T-cell (primary cell): ENCODE data around the gene COL13A1. TPM values are rescaled to one million over a fixed set of nuclear protein-coding genes. Genes with fewer than 3 reads are reported as not detected.

Source experiments
- ATAC-seq, 4 experiments: fragments of 200-7000 bp in 3 of 4; fragments of 150-1000 bp in 1 of 4; cut with Tn5 transposase; replicated peaks in 1 of 4; 1 replicate in 3 of 4; 2 replicates in 1 of 4; pipeline ENCODE4 v1.10.0; 2021; ENCODE audit warnings: moderate library complexity in 3 of 4, mild to moderate bottlenecking in 2 of 4, moderate number of reproducible peaks in 1 of 4
- CTCF ChIA-PET, 2 donors: fragments of 300-600 bp; sonication (Branson Sonifier 250); formaldehyde crosslinking; loops; one replicate each; lab custom pipeline; 2022; ENCODE audit warnings: antibody characterized with exemption in 2 of 2; lab: Charles Lee
- POLR2A ChIA-PET, 2 donors: fragments of 300-600 bp; sonication (Branson Sonifier 250); formaldehyde crosslinking; loops; one replicate each; lab custom pipeline; 2022; ENCODE audit warnings: antibody characterized with exemption in 2 of 2; lab: Charles Lee
- DNase-seq, 35 experiments: peaks; one replicate each; pipeline versions ENCODE4 v3.0.0 to v3.0.0-alpha.2; 2013 to 2023
- H3K27ac ChIP-seq: one replicate; pipeline ENCODE4 v1.5.1; 2013; ENCODE audit warnings: low read length
- H3K27me3 ChIP-seq, 2 experiments: replicated peaks in 1 of 2; 1 replicate in 1 of 2; 2 replicates in 1 of 2; pipeline versions ENCODE4 v1.6.1 to v1.7.0; 2013; ENCODE audit warnings: low read length in 1 of 2, mixed read lengths in 1 of 2; ENCODE audit not compliant: control insufficient read depth in 2 of 2, insufficient read depth in 2 of 2; ENCODE audit errors: extremely low read depth in 1 of 2
- H3K36me3 ChIP-seq, 2 donors: 1 replicate in 1 of 2; 2 replicates in 1 of 2; pipeline versions ENCODE4 v1.6.1 to v1.7.0; 2013; ENCODE audit warnings: low read length in 1 of 2; ENCODE audit not compliant: control insufficient read depth in 2 of 2, insufficient read depth in 1 of 2; ENCODE audit errors: extremely low read depth in 1 of 2
- H3K4me1 ChIP-seq, 2 experiments: 1 replicate in 1 of 2; 2 replicates in 1 of 2; pipeline versions ENCODE4 v1.6.1 to v1.7.0; 2013; ENCODE audit warnings: low read length in 2 of 2, mixed read lengths in 1 of 2; ENCODE audit not compliant: insufficient read depth in 2 of 2, control insufficient read depth in 1 of 2; ENCODE audit errors: extremely low read depth in 1 of 2
- H3K4me3 ChIP-seq, 2 donors: 1 replicate in 1 of 2; 2 replicates in 1 of 2; pipeline versions ENCODE4 v1.5.1 to v1.7.0; 2013; ENCODE audit warnings: mild to moderate bottlenecking in 2 of 2, low read length in 1 of 2, moderate library complexity in 1 of 2; ENCODE audit not compliant: control insufficient read depth in 1 of 2; ENCODE audit errors: extremely low read depth in 1 of 2
- H3K9me3 ChIP-seq: 2 replicates; pipeline ENCODE4 v1.7.0; 2013
- H3K27ac Mint-ChIP-seq, 2 donors: one replicate each; pipeline ENCODE4 v1.8.0; 2020 to 2021; ENCODE audit warnings: mild to moderate bottlenecking in 2 of 2, mixed read lengths in 2 of 2
- H3K27me3 Mint-ChIP-seq, 2 donors: one replicate each; pipeline ENCODE4 v1.8.0; 2021 to 2022; ENCODE audit warnings: mixed read lengths in 2 of 2
- H3K36me3 Mint-ChIP-seq: one replicate; pipeline ENCODE4 v1.8.0; 2021; ENCODE audit warnings: mixed read lengths
- H3K4me1 Mint-ChIP-seq, 3 donors: one replicate each; pipeline ENCODE4 v1.8.0; 2020 to 2022; ENCODE audit warnings: mixed read lengths in 3 of 3, mild to moderate bottlenecking in 1 of 3
- H3K4me3 Mint-ChIP-seq, 3 donors: one replicate each; pipeline ENCODE4 v1.8.0; 2020 to 2022; ENCODE audit warnings: mild to moderate bottlenecking in 3 of 3, mixed read lengths in 3 of 3, moderate library complexity in 3 of 3
- H3K9me3 Mint-ChIP-seq, 3 donors: one replicate each; pipeline ENCODE4 v1.8.0; 2020 to 2022; ENCODE audit warnings: mixed read lengths in 3 of 3
- WGBS: methylation state at CpG from one replicate; pipeline ENCODE4 v1.1.5; 2013; ENCODE audit warnings: missing lambda C conversion rate; ENCODE audit not compliant: insufficient coverage; 5-methylcytosine and 5-hydroxymethylcytosine counted together
- total RNA-seq, 35 experiments: library from RNA in 6 of 35; stranded (reverse) in 6 of 35; fragments of 120-200 nt in 1 of 35; gene quantifications; one replicate each; pipeline versions ENCODE4 v1.2.1 to v1.2.4 and lab custom pipeline; 2013 to 2026

The COL13A1 gene
- total RNA-seq, 5 donors from 2014 or later (not counting 1 experiment from before 2014, with no cell fraction given) = 0.09 TPM; not detected in 4

DNA sequence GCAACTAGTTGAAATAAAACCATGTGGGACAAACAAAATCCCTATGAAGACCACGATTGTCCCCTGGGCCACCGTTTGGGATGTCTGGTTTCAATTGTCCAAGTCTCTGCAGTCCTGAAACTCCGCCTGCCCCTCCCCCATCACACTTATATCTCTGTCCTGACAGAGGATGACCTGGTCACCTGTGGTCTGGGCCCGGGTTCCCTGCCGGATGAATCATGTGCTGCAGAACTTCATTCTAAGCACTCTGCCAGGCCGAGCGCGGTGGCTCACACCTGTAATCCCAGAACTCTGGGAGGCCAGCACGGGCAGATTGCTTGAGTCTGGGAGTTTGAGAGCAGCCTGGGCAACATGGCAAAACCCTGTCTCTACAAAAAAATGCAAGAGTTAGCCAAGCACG, 91.1 kb downstream of the COL13A1 start:
- Mint-ChIP-seq H3K36me3 (no peaks in the 10 kb centered on the region), H3K27me3 (peaks cover 0 to 2% of the 10 kb centered on the region in 2 donors), H3K27ac (no peak overlapping the region), H3K9me3 (no peaks in the 10 kb centered on the region), H3K4me1 (no peaks in the 10 kb centered on the region), H3K4me3 (no peak overlapping the region)
- Histone ChIP-seq H3K27me3 (peaks cover 0 to 16% of the 10 kb centered on the region in 2 experiments), H3K4me1 (no peaks in the 10 kb centered on the region), H3K4me3 (no peak overlapping the region), H3K27ac (no peak overlapping the region), H3K36me3 (no peaks in the 10 kb centered on the region), H3K9me3 (no peaks in the 10 kb centered on the region)
- DNase-seq = no peak
- no peak for ATAC-seq
- ChIA-PET POLR2A (no interaction called here), CTCF (no interaction called here)
- WGBS = 74% methylated on average over 9 of the region's 10 CpGs

DNA sequence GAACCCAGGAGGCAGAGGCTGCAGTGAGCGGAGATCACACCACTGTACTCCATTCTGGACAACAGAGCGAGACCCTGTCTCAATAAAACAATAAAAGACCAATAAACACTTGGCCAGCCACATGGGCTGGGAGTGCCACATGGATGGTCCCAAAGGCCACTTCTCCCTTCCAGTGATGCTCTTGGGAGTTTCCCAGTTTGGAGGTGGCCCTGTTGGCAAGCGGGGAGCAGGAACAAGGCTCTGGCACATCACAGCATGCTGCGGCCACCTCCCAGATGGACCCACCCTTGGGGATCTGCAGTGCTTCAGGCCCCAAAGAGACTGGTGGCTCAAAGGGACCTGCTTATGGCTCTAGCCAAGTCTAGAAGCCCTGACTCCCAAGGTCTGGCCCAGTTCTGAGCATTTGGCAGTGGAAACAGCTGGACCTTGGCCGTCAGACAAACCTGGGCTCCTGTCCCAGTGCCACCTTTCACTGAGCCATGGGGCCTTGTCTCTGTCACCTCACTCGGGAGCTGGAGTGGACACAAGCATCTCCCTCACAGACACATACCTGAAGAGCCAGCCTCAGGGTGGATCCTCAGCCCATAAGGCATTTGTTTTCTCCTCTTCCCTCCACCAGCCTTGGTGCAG, 91.7 kb downstream of the COL13A1 start:
- no peak overlapping the region for H3K4me3 Mint-ChIP-seq
- no peak for ATAC-seq
- 63% methylated on average over 5 of the region's 6 CpGs for WGBS
- no peaks in the 10 kb centered on the region for H3K9me3 Mint-ChIP-seq
- ChIA-PET POLR2A (no interaction called here), CTCF (no interaction called here)
- H3K27me3 Mint-ChIP-seq = peaks cover 0 to 2% of the 10 kb centered on the region in 2 donors
- Histone ChIP-seq H3K4me1 (no peaks in the 10 kb centered on the region), H3K4me3 (no peak overlapping the region), H3K27me3 (peaks cover 0 to 16% of the 10 kb centered on the region in 2 experiments), H3K9me3 (no peaks in the 10 kb centered on the region), H3K36me3 (no peaks in the 10 kb centered on the region), H3K27ac (no peak overlapping the region)
- H3K4me1 Mint-ChIP-seq = no peaks in the 10 kb centered on the region
- DNase-seq = no peak
- no peaks in the 10 kb centered on the region for H3K36me3 Mint-ChIP-seq
- H3K27ac Mint-ChIP-seq = no peak overlapping the region

DNA sequence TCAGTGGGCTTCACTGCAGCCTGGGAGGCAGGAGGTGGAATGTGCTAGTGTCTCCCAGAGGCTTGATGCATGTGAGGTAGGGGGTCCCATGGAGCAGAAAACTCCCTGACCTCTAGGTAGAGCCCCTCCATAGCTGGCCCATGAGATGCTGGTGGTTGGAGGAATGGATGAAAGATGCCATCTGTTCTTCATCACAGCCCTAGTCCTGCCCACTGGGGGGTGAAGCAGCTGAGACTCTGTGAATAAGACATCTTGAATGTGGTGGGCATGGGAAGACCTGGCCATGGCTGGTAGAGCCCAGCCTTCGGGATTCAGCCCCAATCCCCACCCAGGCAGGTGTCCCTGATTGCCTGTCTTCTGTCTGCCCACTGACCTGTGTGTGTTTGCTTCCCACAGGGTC, 92.5 kb downstream of the COL13A1 start:
- WGBS = no CpG with 5 or more reads among the region's 1 CpG
- ChIA-PET POLR2A (no interaction called here), CTCF (no interaction called here)
- H3K9me3 Mint-ChIP-seq = no peaks in the 10 kb centered on the region
- Histone ChIP-seq H3K27ac (no peak overlapping the region), H3K9me3 (no peaks in the 10 kb centered on the region), H3K27me3 (peaks cover 0 to 13% of the 10 kb centered on the region in 2 experiments), H3K4me1 (no peaks in the 10 kb centered on the region), H3K36me3 (no peaks in the 10 kb centered on the region), H3K4me3 (no peak overlapping the region)
- no peak overlapping the region for H3K4me3 Mint-ChIP-seq
- no peaks in the 10 kb centered on the region for H3K4me1 Mint-ChIP-seq
- peaks cover 0 to 2% of the 10 kb centered on the region in 2 donors for H3K27me3 Mint-ChIP-seq
- H3K27ac Mint-ChIP-seq = no peak overlapping the region
- ATAC-seq = no peak
- H3K36me3 Mint-ChIP-seq = no peaks in the 10 kb centered on the region
- no peak for DNase-seq

DNA sequence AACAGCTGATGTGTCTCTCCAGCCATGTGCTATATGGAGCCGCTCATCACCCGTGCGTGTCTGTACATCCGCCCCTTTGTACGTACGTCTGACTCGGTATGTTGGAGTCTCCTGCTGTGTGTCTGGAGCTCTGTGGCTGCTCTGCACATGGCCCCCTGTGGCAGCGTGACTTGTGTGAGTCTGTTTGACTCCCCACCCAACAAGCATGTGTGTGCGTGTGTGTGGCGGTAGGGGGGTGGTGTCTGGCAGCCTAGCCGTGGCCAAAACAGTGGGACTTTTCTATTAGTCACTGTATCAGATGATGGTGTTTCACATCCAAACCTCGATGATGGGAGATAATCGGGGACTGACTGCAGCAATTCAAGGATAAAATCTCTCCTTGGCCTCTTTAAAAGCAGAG, 94.1 kb downstream of the COL13A1 start:
- no peak overlapping the region for H3K4me3 Mint-ChIP-seq
- WGBS = 80% methylated on average over 9 of the region's 13 CpGs
- DNase-seq (no peak), ATAC-seq (no peak)
- H3K4me3 ChIP-seq = no peak overlapping the region
- peaks cover 0 to 13% of the 10 kb centered on the region in 2 experiments for H3K27me3 ChIP-seq
- CTCF ChIA-PET = no interaction called here
- no peaks in the 10 kb centered on the region for H3K9me3 Mint-ChIP-seq
- H3K27me3 Mint-ChIP-seq = peaks cover 0 to 2% of the 10 kb centered on the region in 2 donors
- H3K27ac ChIP-seq = no peak overlapping the region
- POLR2A ChIA-PET = no interaction called here
- no peaks in the 10 kb centered on the region for H3K4me1 ChIP-seq
- H3K27ac Mint-ChIP-seq = no peak overlapping the region
- no peaks in the 10 kb centered on the region for H3K4me1 Mint-ChIP-seq
- no peaks in the 10 kb centered on the region for H3K36me3 ChIP-seq
- H3K9me3 ChIP-seq = no peaks in the 10 kb centered on the region
- no peaks in the 10 kb centered on the region for H3K36me3 Mint-ChIP-seq

DNA sequence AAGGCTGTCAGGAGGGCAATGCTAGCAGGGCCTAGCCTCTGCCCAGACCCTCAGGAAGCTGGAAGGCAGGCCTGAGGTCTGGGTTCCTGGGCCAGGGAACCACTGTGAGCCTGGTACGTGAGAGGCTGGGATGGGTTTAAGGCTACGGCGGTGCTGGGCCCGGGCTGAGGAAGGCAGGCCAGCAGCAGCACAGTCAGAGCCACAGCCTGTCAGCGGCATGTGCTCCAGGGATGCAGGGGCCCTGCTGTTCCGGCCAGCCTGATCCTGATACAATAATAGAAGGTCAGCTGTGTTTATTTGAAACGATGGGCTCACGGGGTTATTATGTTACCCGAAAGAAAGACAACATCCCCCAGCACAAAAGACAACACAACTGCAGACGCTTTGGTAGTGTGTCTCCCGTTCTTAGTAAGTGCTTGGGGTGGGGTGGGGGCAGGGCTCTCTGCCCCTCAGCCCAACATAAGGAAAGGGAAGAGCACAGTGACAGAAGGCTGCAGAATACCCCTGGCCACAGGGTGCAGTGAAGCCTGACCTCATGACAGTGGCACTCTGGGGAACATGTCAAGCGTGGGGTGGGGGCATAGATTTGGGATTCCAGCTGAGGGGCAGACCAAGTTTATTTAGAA, 95.0 kb downstream of the COL13A1 start:
- Mint-ChIP-seq H3K27me3 (peaks cover 0 to 2% of the 10 kb centered on the region in 2 donors), H3K36me3 (no peaks in the 10 kb centered on the region), H3K4me1 (no peaks in the 10 kb centered on the region), H3K27ac (no peak overlapping the region), H3K4me3 (no peak overlapping the region), H3K9me3 (no peaks in the 10 kb centered on the region)
- peaks cover 0 to 19% of the 10 kb centered on the region in 2 experiments for H3K27me3 ChIP-seq
- ATAC-seq (no peak), DNase-seq (no peak)
- no peak overlapping the region for H3K4me3 ChIP-seq
- H3K36me3 ChIP-seq = no peaks in the 10 kb centered on the region
- no peak overlapping the region for H3K27ac ChIP-seq
- H3K4me1 ChIP-seq = no peaks in the 10 kb centered on the region
- ChIA-PET CTCF (interaction anchor here in 1 of 2 donors (0.7 kb wide), 1 partner anchor 11 kb away, joined by 3 read pairs; no protein-coding TSS in a partner anchor), POLR2A (no interaction called here)
- 89% methylated on average over 6 of the region's 12 CpGs for WGBS
- no peaks in the 10 kb centered on the region for H3K9me3 ChIP-seq

DNA sequence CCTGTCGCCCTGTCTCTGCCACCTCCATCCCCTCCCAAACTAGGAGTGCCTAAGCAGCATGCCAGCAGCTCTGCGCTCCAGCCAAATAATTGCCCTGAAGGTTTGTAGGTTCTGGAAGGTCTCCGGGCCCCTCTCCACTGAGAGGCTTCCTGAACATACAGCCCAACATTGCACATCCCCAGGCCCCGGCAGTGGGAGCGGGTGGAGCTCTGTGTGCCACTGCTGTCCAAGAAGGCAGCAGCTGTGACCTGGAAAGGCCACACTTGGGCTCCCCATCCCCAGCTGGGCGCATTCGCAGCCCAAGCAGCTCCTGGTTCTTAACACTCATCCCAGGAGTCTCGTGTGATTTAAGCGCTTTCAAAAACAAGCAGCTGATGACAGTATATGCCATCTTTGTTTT, 95.7 kb downstream of the COL13A1 start:
- WGBS = 82% methylated on average over 6 of the region's 9 CpGs
- no peak for DNase-seq
- no peaks in the 10 kb centered on the region for H3K9me3 Mint-ChIP-seq
- H3K27ac Mint-ChIP-seq = no peak overlapping the region
- no peak overlapping the region for H3K4me3 Mint-ChIP-seq
- Histone ChIP-seq H3K36me3 (no peaks in the 10 kb centered on the region), H3K4me3 (no peak overlapping the region), H3K27me3 (peaks cover 0 to 21% of the 10 kb centered on the region in 2 experiments), H3K27ac (no peak overlapping the region), H3K4me1 (no peaks in the 10 kb centered on the region), H3K9me3 (no peaks in the 10 kb centered on the region)
- ATAC-seq = no peak
- peaks cover 0 to 2% of the 10 kb centered on the region in 2 donors for H3K27me3 Mint-ChIP-seq
- no peaks in the 10 kb centered on the region for H3K36me3 Mint-ChIP-seq
- H3K4me1 Mint-ChIP-seq = no peaks in the 10 kb centered on the region
- ChIA-PET CTCF (interaction anchor here in 1 of 2 donors (0.7 kb wide), 1 partner anchor 12 kb away, joined by 3 read pairs; no protein-coding TSS in a partner anchor), POLR2A (no interaction called here)
